Body of pancreas (tissue), 4 donors: ENCODE data around the gene POLA2. TPM values are rescaled to one million over a fixed set of nuclear protein-coding genes. Genes with fewer than 3 reads are reported as not detected.
A peak's percentile ranks its signal among the peaks of the same experiment; 100 is the strongest.

Experiments used
- ATAC-seq: fragments of 150-250 bp; one replicate; pipeline ENCODE4 v1.9.1; 2016
- DNase-seq, 4 donors: peaks; one replicate each; pipeline ENCODE4 v3.0.0-alpha.2; 2019
- H3K27ac ChIP-seq, 4 donors: fragments of 200-600 bp; sonication (generic); 1 replicate in 3 of 4; 2 replicates in 1 of 4; pipeline versions ENCODE4 v1.5.1 to v1.6.1; 2016 to 2019; ENCODE audit warnings: mild to moderate bottlenecking in 1 of 4, mixed read lengths in 1 of 4, moderate library complexity in 1 of 4
- H3K27me3 ChIP-seq, 2 donors: fragments of 200-600 bp; sonication (generic); one replicate each; pipeline ENCODE4 v1.6.0; 2016; ENCODE audit warnings: mild to moderate bottlenecking in 1 of 2
- H3K36me3 ChIP-seq, 2 donors: fragments of 200-600 bp; sonication (generic); replicated peaks in 1 of 2; 2 replicates each; pipeline ENCODE4 v1.5.1; 2016; ENCODE audit warnings: low read depth in 2 of 2; ENCODE audit not compliant: insufficient read depth in 1 of 2
- H3K4me1 ChIP-seq: fragments of 200-600 bp; sonication (generic); one replicate; pipeline ENCODE4 v1.6.0; 2016
- H3K4me3 ChIP-seq, 2 donors: fragments of 200-600 bp; sonication (generic); 1 replicate in 1 of 2; 2 replicates in 1 of 2; pipeline ENCODE4 v1.5.1; 2016 to 2019
- H3K9me3 ChIP-seq, 3 donors: fragments of 200-600 bp; sonication (generic); 1 replicate in 2 of 3; 2 replicates in 1 of 3; pipeline ENCODE4 v1.5.1; 2016
- CTCF ChIP-seq, 7 experiments: fragments of 450-650 bp in 4 of 7; fragments of 200-600 bp in 3 of 7; sonication (generic) in 3 of 7; IDR thresholded peaks; one replicate each; pipeline ENCODE4 v1.5.1; 2016 to 2019; ENCODE audit warnings: antibody characterized with exemption in 7 of 7
- POLR2A ChIP-seq, 3 donors: fragments of 450-650 bp; IDR thresholded peaks; one replicate each; pipeline ENCODE4 v1.6.1; 2016; ENCODE audit warnings: antibody characterized with exemption in 3 of 3, mild to moderate bottlenecking in 2 of 3
- WGBS, 2 donors: methylation state at CpG; one replicate each; pipeline ENCODE4 v1.1.5; 2017; 5-methylcytosine and 5-hydroxymethylcytosine counted together
- intact Hi-C: fragments of 100-400 bp; cut with DNase I; formaldehyde crosslinking; loops from one replicate; pipeline ENCODE4 v1.15.1; 2023
- total RNA-seq, 2 donors: library from RNA; depleted of rRNA; stranded (reverse); fragments of >200 nt; gene quantifications; one replicate each; pipeline ENCODE4 v1.1.0, GENCODE V29; 2016

Gene POLA2, protein sequence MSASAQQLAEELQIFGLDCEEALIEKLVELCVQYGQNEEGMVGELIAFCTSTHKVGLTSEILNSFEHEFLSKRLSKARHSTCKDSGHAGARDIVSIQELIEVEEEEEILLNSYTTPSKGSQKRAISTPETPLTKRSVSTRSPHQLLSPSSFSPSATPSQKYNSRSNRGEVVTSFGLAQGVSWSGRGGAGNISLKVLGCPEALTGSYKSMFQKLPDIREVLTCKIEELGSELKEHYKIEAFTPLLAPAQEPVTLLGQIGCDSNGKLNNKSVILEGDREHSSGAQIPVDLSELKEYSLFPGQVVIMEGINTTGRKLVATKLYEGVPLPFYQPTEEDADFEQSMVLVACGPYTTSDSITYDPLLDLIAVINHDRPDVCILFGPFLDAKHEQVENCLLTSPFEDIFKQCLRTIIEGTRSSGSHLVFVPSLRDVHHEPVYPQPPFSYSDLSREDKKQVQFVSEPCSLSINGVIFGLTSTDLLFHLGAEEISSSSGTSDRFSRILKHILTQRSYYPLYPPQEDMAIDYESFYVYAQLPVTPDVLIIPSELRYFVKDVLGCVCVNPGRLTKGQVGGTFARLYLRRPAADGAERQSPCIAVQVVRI
- 10 to 100 TPM in 1 of 2 donors, 1 to 10 TPM in 1; 7.3 to 19.1 TPM for total RNA-seq

- TF ChIP-seq CTCF (IDR thresholded peaks at IDR 0.05): no peak
- TF ChIP-seq POLR2A (IDR thresholded peaks at IDR 0.05): peak; percentile 56 to 82 (median 80)
- intact Hi-C loops: no loop called here
- no peaks in the 10 kb centered on the region for H3K9me3 ChIP-seq
- ATAC-seq (peak; percentile 98), DNase-seq (peak; percentile 95 to 98 (median 96))
- H3K27ac ChIP-seq: peak within 1 kb of the TSS; percentile 66 to 91 (median 85)
- no peaks in the 10 kb centered on the region for H3K36me3 ChIP-seq
- no peaks in the 10 kb centered on the region for H3K27me3 ChIP-seq
- H3K4me3 ChIP-seq: peak within 1 kb of the TSS; percentile 20 to 51
- WGBS, 2 donors: 0 to 1% methylated on average over 56 to 66 of the region's 66 CpGs
- H3K4me1 ChIP-seq: peaks cover 24% of the 10 kb centered on the region
Measured at GRCh38 chr11:65261591-65262380, at the start of gene POLA2. Gene POLA2 (plus strand): TSS chr11:65261962. CDS start chr11:65262293, 331 bp downstream.

DNA sequence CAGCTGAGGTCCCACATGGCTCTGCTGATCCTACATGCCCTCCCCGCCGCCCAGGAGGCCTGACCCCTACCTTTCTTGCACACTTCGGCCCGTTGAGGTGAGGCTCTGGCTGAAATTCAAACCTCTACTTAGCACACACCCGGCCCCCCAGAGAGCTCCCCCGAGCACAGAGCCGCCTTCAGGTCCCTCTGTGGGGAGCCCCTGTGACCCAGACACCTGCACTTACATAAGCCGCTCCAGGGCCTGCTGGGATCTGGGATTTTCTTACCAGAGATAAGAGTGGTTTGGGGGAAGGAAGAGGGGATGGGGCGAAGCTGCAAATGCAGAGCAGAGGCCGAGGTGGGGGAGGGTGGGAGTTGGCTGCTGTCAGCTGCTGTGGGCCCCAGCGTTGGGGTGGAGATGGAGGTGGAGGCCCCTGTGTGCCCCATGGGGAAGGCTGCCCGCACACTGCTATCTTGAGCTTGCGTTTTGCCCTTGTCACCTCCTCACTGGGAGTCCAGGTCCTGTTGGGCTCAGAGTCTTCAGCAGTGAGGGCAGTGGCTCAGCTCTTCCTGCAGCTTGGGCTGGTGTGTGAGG is 49.4 kb upstream of the POLA2 start:
- TF ChIP-seq POLR2A (IDR thresholded peaks at IDR 0.05) (no peak), CTCF (IDR thresholded peaks at IDR 0.05) (no peak)
- 64 to 81% methylated on average over 13 of the region's 13 CpGs for WGBS, 2 donors
- intact Hi-C loops: no loop called here
- H3K36me3 ChIP-seq: peaks cover 16 to 23% of the 10 kb centered on the region in 2 donors
- no peak overlapping the region for H3K4me3 ChIP-seq
- no peaks in the 10 kb centered on the region for H3K9me3 ChIP-seq
- DNase-seq (no peak), ATAC-seq (no peak)
- H3K27me3 ChIP-seq: no peaks in the 10 kb centered on the region
- H3K27ac ChIP-seq: no peak overlapping the region
- H3K4me1 ChIP-seq: peaks cover 6% of the 10 kb centered on the region

GRCh38 chr11:65213322-65214211 is 48.2 kb upstream of the POLA2 start:
- TF ChIP-seq POLR2A (IDR thresholded peaks at IDR 0.05): no peak
- peaks cover 16 to 18% of the 10 kb centered on the region in 2 donors for H3K36me3 ChIP-seq
- intact Hi-C loops: no loop called here
- H3K4me1 ChIP-seq: peaks cover 6% of the 10 kb centered on the region
- no peak overlapping the region for H3K4me3 ChIP-seq
- WGBS, 2 donors: 51 to 63% methylated on average over 11 to 24 of the region's 26 CpGs
- ATAC-seq: peak; percentile 8
- H3K9me3 ChIP-seq: no peaks in the 10 kb centered on the region
- no peaks in the 10 kb centered on the region for H3K27me3 ChIP-seq
- no peak overlapping the region for H3K27ac ChIP-seq
- no peak for DNase-seq

- H3K27ac ChIP-seq: no peak overlapping the region
- DNase-seq: no peak
- no peak overlapping the region for H3K4me3 ChIP-seq
- no peaks in the 10 kb centered on the region for H3K27me3 ChIP-seq
- intact Hi-C loops: no loop called here
- no peak for TF ChIP-seq CTCF (IDR thresholded peaks at IDR 0.05)
- TF ChIP-seq POLR2A (IDR thresholded peaks at IDR 0.05): no peak
- WGBS, 2 donors: 82 to 84% methylated on average over 4 to 16 of the region's 16 CpGs
- peaks cover 6% of the 10 kb centered on the region for H3K4me1 ChIP-seq
- no peaks in the 10 kb centered on the region for H3K9me3 ChIP-seq
- peaks cover 10 to 14% of the 10 kb centered on the region in 2 donors for H3K36me3 ChIP-seq
- no peak for ATAC-seq
Measured at GRCh38 chr11:65214212-65214845, 47.4 kb upstream of the POLA2 start.
